GM19463 (cell line): ENCODE results near the gene IP6K3.

Experiments used
- ATAC-seq: cut with Tn5 transposase; IDR thresholded peaks from one replicate; pipeline ENCODE4 v1.9.1; 2021; ENCODE audit warnings: mild to moderate bottlenecking, moderate library complexity; ENCODE audit not compliant: unreplicated experiment

Gene IP6K3

DNA sequence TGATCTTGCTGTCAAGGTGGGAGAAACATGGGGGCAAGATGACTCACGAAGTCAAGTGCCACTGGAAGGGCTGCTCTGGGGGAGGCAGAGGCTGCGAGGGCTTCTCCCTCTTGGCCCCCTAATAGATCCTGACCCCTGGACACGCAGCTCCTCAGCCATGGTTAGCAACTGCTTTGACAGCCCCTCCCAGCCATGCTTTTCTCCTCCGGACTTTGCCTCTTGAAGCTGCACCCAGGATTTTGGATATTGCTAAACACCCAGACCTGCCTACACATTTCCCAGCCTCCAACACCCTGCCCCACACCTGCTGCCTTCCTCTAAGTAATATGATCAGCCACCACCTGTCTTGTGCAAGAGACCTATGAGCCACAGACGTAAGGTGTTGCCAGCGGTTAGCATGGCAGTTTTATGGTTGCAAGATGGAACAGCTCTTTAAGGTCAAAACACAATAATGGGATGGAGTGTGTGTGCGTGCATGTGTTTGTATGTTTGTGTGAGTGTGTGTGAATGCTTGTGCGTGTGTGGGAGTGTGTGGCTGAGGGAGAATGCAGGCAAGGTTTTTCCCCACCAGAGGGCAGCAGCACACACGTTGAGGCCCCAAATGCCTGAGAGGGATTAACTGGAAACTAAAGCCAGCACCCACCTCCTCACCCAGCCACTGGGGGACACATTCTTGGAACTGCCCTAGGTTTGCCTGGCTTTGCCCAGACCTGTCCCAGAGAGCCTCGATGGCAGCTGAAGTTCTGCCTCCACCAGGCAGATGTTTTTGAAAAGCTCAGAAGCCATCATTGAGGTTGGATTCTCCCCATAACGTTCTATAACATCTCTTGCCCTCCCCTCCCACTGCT lies 2.5 kb downstream of the IP6K3 start:
- no peak for ATAC-seq

DNA sequence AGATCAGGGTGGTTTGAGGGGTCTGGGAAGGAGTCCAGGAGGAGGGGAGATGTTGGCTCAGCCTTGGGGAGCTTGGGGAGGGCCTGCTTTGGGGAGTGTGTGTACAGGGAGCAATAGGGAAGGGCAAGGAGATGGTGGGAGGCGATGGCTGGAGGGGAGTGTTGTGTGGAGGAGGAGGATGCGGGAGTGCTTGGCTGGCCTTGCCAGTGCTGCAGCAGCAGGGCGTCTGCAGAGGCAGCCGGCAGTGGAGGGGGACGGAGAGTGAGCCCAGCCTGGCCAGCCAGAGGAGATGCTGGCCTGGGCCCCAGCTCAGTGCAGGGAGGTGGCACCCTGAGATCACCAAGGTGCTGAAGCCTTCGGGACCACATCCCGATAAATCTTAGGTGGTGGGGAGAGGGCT lies 3.9 kb downstream of the IP6K3 start:
- no peak for ATAC-seq

DNA sequence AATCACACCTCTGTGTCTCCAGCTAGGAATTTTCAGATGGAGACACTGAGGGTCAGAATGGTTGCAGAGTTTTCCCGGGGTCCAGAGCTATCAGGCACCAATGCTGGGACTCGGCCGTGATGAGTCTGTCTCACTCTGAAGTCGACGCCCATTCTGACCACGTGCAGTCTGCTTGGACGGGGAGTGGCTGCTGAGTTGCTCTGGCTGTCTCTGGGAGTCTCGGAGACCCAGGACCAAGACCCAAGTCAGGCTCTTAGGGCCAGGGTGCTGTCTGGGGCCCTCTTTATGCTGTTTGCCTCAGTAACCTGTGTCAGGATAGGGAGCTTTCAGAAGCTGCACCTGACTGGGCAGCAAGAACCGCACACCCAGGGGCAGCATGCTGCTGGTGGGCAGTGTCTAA lies 4.6 kb downstream of the IP6K3 start:
- ATAC-seq: no peak

DNA sequence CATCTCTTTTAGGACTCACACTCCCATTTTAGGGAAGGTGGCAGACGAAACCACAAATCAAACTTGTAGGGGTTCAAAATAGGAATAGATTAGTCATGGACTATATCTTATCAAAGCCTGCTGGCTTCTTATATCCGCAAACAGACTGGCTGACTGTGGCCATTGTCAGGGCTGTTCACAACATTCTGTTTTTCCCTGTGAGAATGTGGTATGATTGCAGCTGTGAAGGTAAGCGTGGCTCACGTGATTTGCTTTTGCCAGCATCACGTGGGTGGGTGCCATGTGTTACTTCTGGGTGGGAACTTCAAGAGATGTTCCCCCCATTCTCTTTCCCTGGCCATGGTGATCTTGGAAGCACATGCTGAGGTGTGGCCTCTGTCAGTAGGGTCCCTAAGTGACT lies 5.9 kb downstream of the IP6K3 start:
- ATAC-seq: no peak

DNA sequence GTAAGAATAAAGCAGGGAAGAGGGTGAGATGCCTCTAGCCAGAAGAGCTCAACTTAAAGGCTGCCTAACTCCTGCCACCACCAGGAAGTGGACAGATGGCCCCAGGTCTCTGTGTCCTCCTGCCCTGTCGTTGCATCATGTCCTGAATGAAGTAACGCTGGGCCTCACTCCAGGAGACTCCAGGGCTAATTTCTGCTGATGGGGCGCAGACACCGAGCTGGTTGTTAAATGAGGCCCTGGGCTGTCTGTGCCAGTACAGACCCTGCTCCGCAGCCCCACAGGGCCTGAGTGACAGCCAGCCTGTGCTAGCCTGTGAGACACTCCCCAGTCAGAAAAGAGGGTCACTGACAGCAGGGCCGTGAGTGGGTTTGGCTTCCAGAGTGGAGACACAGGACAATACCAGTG lies 6.5 kb downstream of the IP6K3 start:
- no peak for ATAC-seq

DNA sequence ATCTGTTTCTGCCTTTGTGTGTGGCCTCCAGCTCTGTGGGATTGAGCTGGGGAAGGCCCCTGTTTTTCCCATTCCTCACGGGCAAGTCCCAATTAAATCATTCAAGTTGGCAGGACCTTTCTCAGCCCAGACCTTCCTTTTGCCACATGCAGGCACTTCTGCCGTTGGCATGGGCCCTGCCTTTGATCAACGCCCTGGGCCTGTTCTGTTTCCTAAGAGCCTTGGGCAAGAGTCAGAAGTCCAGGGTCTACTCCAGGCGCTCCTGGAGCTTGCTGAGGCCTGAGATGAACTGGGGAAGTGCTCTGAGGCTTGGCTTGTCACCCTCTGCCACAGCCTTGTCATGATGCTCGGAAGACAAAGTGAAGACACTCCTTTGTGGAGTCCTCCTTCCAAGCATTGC lies 7.1 kb downstream of the IP6K3 start:
- ATAC-seq: no peak

DNA sequence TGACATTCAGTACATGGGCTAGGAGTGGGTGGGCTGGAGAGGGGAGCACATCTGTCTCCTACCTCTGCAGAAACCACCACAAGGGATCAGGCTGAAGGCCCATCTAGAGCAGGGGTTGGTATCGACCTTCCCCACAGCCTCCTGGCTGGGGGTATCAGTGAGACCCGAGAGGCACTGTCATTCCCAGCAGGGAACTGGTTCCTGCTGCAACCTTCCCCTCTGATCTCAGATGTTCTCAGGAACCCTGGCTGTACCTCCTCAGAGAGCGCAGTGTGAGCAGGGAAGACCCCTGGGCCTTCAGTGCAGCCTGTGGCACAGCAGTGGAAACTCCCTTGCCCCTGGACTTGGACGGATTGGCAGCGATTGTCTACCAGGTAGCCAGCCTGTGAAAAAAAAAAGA lies 7.8 kb downstream of the IP6K3 start:
- ATAC-seq: no peak

DNA sequence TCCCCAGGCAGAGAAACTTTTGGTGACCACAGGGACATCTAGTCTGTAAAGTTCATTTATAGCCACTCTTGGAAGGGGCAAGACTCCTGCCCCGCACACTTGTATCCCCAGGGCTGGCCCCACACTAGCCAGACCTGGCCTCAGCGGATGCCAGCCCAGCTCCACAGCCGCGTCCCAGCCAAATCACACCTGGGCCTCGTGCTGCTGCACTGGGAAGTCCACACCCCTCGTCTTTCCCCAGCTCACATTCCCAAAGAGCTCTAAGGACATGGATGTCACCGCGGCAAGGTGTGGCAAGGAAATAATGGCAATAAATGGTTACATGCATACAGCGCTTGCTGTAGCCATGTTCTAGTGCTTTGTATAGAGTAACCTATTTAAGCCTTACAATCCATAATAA lies 8.6 kb downstream of the IP6K3 start:
- ATAC-seq: no peak

DNA sequence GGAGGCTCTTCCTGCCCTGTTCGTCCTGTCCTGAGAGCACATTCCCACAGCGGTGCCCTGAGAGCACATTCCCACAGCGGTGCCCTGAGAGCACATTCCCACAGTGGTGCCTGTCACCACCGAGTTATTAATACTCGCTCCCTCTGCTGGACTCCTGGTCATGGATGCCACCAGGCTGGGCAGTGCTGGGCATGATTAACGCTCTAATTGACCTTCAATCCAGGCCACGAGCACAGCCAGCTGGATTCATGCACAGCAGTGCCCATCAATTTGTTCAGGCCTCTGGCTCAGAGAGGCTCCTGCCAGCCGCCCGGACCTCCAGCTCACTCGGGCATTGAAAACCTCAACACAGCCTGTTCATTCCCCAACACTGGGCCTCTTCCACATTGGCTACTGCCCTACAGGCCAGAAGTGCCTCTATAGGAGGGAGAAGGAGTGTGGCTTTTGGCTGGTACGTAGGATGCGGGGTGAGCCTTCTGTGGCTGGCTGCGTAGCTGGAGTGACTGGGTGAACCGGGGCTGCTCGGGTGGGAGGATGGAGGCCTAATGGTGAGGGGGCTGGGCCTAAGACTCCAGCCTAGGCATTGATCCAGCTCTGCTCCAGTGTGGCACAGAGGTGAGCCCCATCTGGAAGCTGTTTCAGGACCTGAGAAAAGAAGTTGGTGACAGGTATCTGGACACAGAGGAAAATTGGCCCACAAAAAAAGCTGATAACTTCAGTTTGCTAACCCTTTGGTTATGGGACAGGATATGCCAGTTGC lies 9.3 kb downstream of the IP6K3 start:
- ATAC-seq: no peak

DNA sequence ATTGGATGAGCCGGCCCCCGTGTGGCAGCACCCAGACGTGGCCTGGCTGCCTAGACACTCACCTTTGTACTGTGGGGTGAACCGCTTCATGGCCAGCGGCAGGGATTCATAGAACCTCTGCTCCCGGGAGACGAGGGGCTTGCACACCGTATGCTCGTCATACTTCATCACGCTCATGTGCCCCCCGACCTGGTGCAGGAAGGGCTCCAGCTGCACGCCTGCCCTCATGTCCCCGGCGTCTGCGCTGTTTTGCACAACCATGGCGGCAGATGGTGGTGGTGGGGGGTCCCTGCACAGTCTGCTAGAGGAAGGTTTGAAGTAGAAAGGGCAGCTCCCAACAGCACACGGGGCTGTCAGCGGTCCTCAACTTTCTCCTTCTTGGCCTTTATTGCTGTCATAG lies 11.5 kb downstream of the IP6K3 start:
- ATAC-seq: no peak

DNA sequence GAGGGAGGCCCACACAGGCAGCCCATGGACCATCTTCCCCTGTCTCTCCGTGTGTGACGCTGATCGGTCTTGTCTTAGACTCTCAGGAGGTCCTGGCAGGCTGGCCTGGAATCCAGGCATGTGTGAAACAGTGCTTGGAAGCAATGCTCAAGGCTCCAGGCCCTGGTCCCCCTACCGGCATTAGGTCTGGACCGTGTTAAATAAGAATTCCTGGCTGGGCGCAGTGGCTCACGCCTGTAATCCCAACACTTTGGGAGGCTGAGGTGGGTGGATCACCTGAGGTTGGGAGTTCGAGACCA lies 13.0 kb downstream of the IP6K3 start:
- no peak for ATAC-seq

DNA sequence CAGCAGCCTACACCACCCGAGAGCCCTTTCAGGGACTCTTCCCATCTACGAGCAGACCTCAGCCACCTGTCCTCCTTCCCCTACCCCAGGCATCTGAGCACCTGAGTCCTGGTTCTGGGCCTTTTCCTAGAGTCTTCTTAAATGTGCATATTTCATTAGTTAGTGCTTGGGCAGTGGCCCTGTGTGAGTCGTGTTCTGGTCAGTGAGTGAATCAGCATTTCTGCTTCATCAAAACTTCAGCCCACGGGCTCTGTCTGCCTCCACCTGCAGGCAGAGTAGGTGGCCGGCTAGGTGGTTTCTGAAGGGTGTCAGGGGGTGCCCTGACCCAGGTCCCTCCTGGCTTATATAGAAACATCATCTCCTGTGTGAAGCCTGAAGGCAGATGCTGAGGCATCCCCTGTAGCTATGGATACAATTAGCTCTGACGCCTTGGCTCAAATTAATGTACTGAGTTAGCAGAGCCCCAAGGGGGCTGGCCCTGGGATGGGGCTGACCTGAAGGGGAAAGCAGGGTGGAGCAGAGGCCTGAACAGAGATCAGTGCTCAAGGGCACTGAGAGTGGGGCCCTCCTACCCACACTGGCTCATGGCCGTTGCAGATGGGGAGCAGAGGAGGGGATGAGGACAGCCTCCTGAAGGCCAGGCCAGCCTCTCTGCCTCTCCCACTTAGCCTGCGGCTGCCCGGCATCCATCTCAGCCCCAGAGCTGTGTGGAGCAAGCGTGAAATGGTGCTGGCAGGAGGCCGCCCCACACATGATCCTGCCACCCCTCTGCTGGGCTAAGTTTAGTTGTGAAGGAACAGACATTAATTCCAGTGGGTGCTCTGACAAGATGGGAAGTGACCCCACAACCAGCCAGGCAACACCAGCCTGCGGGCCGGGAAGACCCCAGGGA lies 13.6 kb downstream of the IP6K3 start:
- ATAC-seq: no peak

DNA sequence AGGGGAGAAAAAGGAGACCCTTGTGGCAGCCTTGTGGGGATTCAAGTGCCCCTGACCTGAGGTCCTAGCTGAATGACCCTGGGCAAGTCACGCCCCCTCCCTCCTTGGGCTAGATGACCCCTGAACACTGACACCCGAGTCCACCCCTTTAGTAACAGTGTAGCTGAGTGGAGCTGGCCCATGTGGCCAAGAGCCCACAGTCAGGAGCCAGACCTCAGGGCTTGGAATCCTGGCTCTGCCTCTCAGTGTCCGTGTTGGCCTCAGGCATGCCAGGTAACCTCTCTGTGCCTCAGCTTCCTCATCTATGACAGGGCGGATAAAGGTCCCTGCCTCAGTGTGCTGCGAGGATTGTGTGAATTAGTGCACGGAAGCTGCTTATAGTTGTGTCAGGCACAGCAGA lies 14.3 kb downstream of the IP6K3 start:
- no peak for ATAC-seq

DNA sequence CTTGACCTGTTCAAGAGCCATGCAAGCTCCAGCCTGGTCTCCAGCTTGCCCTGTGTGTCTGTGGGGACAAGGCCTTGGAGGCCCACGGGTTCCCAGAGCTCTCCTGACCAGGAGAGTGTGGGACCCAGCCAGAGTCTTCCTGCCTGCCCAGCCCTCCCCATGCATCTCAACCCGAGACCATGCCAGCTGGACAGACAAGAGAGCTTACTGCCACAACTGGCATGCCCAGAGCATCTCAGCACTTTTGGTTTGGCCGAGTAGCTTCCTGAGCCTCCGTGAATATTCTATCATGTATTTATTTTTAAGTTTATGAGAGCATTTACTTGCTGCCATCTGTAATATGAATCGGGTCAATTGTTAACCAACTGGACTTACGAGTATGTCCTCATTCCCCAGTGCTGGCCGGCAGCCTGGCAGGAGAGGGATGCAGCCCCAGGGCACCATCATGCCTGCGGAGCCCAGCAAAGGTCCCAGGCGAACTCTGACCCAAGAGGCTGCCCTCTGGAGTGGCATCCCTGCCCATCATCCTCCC lies 14.9 kb downstream of the IP6K3 start:
- no peak for ATAC-seq

DNA sequence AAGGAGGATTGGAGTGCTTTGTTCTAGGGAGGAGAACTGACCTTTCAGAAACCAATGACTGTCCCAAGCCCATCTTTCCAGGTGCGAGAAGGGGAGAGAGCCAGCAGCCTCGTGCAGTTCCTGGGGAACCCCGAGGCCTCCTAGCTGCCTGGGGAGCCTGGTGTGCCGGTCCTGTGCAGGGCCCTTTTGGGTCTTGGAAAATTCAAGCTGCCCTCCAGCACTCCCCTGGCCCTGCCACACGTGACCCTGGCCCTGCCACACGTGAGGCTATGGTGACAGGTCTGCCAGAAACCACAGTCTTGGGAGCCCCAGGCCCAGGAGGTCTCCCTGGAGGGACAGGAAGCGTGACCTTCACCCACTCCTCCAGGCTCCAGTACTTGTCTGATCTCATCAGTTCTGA lies 15.7 kb downstream of the IP6K3 start:
- ATAC-seq: no peak

DNA sequence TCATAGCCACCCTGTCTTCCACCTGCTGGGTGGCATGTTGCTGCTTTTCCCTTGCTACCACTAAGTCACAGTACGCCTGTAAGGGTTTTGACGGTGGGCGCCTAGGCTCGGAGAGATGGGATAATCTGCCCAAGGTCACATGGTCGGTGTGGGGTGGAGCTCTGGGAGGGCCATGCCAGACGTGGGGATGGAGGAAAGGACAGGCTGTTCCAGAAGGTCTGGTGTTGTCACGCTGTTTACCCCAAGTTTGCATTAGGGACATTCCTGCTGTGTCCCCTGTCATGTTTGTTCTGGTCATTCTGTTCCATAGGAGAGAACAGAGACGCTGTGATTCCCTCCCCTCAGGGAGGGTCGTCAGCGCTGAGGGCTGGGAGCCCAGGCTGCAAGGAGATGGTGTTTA lies 16.1 kb downstream of the IP6K3 start:
- no peak for ATAC-seq

DNA sequence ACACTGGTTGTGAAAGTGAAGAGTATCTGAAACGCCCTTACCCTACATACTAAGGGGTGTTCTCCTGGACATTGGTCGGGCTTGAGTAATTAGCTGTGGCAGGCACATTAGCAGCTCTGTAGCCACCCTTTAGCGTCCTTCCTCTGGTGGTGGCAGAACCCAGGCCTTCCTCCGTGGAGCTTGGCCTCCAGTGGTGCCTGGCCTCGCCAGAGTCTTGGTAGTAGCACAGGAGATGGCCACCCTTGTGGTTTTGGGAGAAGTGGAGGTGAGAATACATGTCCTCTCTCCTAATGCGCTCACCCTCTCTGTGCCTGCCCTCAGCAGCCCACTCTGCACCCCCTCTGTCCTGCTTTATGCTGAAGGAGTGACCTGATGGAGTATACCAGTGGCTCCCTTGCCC lies 17.6 kb downstream of the IP6K3 start:
- no peak for ATAC-seq

DNA sequence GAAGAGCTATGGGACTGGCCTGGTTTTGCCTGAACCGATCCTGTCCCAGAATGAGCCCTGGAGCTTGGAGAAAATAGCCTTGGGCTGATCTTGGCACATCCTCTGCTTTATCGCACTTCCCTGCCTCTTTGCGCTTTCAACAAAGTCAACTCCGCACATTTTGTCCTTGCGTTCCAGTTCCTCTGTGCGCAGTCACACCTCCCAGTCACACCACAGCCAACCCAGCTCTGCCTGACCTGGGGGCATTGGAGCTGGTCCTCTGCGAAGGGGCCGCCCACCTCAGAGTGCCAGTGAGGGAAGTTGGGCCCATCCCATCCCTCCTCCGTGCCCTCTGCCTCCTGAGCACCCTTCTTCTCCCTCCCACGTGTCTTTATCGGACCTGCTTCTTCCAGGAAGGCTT lies 18.3 kb downstream of the IP6K3 start:
- ATAC-seq: no peak

DNA sequence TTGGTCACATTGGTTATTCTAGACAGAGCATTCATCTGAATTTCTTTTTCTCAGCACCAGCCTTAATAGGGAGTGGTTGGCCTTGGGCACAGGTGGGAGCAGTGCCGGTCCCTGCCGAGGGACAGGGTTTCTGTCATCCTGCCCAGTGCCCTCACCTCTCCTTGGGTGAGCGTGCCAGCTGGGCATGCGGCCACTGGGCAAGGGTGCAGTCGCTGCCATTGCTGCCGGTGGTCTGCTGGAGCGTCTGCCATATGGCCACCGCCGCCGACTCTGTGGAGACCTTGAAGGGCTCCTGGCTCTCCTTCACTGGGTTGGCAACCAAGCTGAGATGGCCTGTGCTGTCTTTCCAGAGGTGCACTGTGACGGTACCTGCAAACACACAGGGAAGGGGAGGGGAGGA lies 18.8 kb downstream of the IP6K3 start:
- no peak for ATAC-seq

DNA sequence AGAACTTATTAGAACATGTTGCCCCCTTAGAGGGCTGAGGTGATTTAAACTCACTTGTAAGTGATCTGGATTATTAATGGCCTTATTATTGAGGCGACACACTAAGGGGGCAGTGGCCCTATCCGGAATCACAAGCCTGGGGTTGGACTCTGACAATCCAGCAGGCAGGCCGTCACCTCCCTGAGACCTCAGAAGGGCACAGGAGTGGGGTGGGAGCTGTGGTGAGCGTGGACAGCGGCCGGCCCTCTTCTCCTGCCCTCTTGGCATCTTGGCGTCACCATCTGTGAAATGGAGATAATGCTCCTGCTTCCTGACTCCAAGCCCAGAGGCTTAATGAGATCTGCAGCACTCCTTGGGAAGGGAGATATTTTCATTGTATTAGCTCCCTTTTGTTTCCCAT lies 19.6 kb downstream of the IP6K3 start:
- no peak for ATAC-seq

DNA sequence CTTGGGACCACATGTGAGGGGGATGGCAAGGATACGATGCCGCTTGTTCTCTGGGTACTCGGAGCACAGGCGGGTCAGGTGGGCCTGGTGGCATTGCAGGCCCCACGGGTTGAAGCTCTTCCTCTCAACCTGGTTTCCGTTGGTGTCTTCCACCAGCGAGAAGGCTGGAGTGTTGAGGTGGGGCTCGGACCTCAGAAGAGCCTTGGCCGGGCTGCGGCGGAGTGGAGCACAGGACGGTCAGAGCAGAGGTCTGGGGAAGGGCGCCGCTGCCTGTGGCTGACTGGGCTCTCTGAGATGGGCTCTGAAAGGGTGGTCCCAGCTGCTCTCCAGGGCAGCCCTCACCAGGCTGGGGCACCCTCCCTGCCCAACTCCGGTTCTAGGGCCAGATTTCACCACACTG lies 20.0 kb downstream of the IP6K3 start:
- ATAC-seq: no peak
